Measurements from ENCODE around the gene FBXL17. TPM values are rescaled to one million over a fixed set of nuclear protein-coding genes. Genes with fewer than 3 reads are reported as not detected.

FBXL17 gene
- total RNA-seq, 2 donors from 2014 or later = 12.5 to 14.5 TPM

DNA sequence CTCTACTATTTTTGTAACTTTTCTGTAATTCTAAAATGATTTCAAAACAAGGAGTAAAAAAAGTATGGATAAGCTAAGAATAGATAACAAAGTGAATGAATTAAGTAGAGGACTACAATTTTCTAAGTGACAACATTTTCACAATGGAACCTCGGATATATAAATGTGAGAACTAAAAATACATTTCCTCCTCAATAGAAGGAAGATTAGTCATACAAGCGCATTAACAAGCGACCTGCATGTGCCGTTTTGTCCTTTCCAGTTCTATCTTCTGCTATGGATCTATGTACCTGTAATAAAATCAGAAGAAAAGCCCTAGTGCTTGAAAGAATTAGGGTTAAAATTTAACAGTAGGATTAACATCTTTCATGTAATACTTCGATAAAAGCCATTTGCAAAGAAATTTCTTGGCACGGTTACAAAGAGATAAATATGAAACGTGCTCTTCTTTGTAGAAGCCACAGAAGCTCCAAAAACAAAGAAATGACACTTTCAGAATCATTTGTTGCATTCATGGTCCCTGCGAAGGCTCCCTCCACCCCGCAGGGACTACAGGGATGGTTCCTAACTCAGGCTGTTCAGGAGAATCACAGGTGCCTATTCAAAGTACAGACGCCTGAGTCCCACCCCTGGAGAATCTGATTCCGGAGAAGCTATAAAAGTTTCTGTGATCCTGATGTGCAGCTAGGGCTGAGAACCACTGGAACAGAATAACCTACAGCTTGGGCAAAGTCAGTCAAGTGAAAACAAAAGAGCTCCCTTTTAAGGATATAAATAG is 494.5 kb downstream of the FBXL17 start:
- peaks cover 22% of the 10 kb centered on the region for H3K4me1 Mint-ChIP-seq (ENCODE audit: low read depth)
- H3K36me3 Mint-ChIP-seq (ENCODE audit: insufficient read depth in 2 of 2) = no peaks in the 10 kb centered on the region
- no peaks in the 10 kb centered on the region for H3K27me3 Mint-ChIP-seq (ENCODE audit: low read depth)
- peaks cover 1 to 2% of the 10 kb centered on the region in 2 donors for H3K9me3 Mint-ChIP-seq
- H3K27ac Mint-ChIP-seq = no peak overlapping the region
- H3K4me3 Mint-ChIP-seq = peak overlapping the region; percentile 23 to 59
- DNase-seq = no peak
- ATAC-seq (replicated peaks in 1 of 2) = peak in 1 of 2 donors; percentile 22

DNA sequence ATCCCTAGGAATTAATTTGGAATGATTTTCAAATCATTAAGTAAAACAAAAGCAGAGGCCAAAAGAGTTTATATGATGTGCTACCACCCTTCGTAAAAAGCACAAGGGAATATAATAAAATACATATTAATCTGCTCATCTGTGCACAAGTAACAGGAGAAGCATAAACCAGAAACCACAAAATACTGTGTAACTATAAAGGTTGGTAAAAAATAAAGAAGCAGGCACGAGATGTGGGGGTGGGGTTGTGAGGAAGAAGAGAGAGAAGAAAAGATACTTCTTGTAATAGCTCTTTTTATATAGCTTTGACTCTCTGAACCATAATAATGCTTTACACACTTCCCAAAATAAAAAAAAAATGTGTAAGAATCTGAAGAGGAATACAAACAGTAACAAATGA is 496.3 kb downstream of the FBXL17 start:
- Mint-ChIP-seq H3K27me3 (ENCODE audit: low read depth) (no peaks in the 10 kb centered on the region), H3K4me1 (ENCODE audit: low read depth) (peaks cover 22% of the 10 kb centered on the region), H3K27ac (no peak overlapping the region), H3K9me3 (peaks cover 0 to under 1% of the 10 kb centered on the region in 2 donors), H3K36me3 (ENCODE audit: insufficient read depth in 2 of 2) (no peaks in the 10 kb centered on the region), H3K4me3 (no peak overlapping the region)
- ATAC-seq (replicated peaks in 1 of 2) (no peak), DNase-seq (no peak)

DNA sequence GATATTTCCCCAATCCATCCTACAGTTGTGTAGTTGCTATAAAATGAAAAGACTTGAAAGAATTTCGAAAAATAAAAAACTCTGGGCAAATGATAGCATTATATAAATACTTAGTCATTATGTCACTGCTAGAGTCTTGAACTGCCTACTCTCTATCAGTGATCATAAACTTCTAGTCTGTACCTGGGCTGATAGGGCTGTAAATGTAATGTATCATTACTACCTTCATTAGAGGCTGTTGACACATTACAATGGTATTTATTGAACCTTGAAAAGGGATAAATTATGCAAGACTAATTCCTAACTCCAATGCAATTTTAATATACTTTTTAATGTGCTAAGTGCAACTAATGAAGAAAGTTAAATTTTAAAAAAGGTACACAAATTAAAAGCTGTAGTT is 497.0 kb downstream of the FBXL17 start:
- H3K9me3 Mint-ChIP-seq = no peaks in the 10 kb centered on the region
- H3K4me3 Mint-ChIP-seq = no peak overlapping the region
- H3K27ac Mint-ChIP-seq = no peak overlapping the region
- H3K36me3 Mint-ChIP-seq (ENCODE audit: insufficient read depth in 2 of 2) = no peaks in the 10 kb centered on the region
- DNase-seq (no peak), ATAC-seq (replicated peaks in 1 of 2) (no peak)
- peaks cover 22% of the 10 kb centered on the region for H3K4me1 Mint-ChIP-seq (ENCODE audit: low read depth)
- no peaks in the 10 kb centered on the region for H3K27me3 Mint-ChIP-seq (ENCODE audit: low read depth)

DNA sequence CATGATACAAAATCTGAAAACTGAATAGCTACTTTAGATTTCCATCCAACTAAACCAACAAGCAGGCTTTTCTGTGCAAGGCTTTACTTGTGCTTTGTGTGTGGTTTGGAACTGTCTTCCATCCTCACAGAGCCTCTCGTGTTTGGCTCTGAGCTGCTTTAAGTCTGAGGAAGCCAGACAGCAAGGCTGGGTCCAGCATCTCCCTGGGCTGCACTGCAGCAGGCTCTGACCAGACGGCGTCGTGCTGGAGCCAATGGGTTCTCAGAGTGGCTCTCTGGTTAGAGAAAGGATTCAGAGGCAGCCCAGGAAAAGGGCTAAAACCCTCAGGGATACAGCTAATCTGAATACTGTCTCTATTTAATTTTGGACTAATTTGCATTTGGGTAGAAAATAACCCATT is 503.2 kb downstream of the FBXL17 start:
- Mint-ChIP-seq H3K9me3 (no peaks in the 10 kb centered on the region), H3K4me3 (no peak overlapping the region), H3K27ac (no peak overlapping the region), H3K4me1 (ENCODE audit: low read depth) (peaks cover 6% of the 10 kb centered on the region), H3K36me3 (ENCODE audit: insufficient read depth in 2 of 2) (no peaks in the 10 kb centered on the region), H3K27me3 (ENCODE audit: low read depth) (no peaks in the 10 kb centered on the region)
- ATAC-seq (replicated peaks in 1 of 2) = no peak
- DNase-seq = no peak

DNA sequence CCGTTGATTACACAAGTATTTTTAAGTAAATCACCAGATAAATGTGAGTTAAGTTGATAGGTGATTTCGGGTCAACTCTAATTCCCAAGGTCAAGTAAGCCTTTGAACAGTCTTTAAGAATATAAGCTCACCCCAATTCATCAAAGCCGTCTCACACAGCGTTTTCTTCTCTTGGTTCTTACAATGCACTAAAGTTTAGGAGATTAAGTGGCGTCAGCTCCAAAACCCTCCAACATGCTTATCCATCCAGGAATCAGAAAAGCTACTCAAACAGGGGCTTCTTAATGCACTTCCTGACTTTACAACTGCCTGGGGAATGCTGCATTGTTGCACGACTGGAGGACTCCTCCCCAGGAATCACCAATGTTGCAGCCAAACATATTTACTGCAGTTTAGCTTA is 505.0 kb downstream of the FBXL17 start:
- no peak overlapping the region for H3K4me3 Mint-ChIP-seq
- H3K27ac Mint-ChIP-seq = no peak overlapping the region
- peaks cover 6% of the 10 kb centered on the region for H3K4me1 Mint-ChIP-seq (ENCODE audit: low read depth)
- DNase-seq = no peak
- H3K27me3 Mint-ChIP-seq (ENCODE audit: low read depth) = no peaks in the 10 kb centered on the region
- ATAC-seq (replicated peaks in 1 of 2) = no peak
- H3K9me3 Mint-ChIP-seq = no peaks in the 10 kb centered on the region
- H3K36me3 Mint-ChIP-seq (ENCODE audit: insufficient read depth in 2 of 2) = no peaks in the 10 kb centered on the region

DNA sequence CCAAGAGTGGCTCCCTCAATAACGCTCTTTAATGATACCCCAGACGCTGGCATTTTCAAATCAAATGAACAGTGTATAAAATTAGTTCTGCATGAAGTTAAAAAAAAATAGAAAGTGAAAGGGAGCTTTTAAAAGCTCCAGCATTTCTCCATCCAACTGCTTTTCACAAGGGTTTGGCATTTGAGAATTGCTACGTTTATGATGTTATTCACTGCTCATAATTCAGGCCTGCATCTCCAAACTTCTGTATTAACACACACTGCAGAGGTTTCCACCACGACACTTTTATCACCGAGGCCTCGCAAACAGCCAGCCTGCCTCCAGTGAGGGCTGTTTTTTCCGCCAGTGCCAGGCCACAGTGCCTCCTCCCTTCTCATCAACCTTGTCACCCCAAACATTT is 505.6 kb downstream of the FBXL17 start:
- H3K27me3 Mint-ChIP-seq (ENCODE audit: low read depth) = no peaks in the 10 kb centered on the region
- H3K9me3 Mint-ChIP-seq = no peaks in the 10 kb centered on the region
- no peak for ATAC-seq (replicated peaks in 1 of 2)
- H3K4me3 Mint-ChIP-seq = no peak overlapping the region
- no peak for DNase-seq
- H3K27ac Mint-ChIP-seq = no peak overlapping the region
- H3K4me1 Mint-ChIP-seq (ENCODE audit: low read depth) = peaks cover 6% of the 10 kb centered on the region
- no peaks in the 10 kb centered on the region for H3K36me3 Mint-ChIP-seq (ENCODE audit: insufficient read depth in 2 of 2)

DNA sequence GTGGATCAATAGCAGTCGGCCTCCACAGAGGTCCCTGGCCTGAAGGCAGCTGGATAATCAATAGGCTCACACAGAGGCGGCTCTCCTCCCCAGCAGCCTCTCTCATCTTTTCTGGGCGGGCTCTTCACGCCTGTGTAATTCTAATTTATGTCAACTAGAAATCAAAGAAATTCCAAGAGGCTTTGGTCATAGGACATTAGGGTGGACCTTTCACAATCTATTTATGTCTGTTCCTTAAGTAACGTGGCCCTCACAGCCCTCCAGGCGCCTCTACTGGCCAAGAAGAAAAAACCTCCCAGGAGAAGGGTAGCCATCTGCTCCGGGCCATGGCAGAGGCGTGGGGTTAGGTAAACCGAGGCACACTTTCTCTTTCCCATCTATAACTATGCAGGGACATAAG is 506.1 kb downstream of the FBXL17 start:
- no peak for ATAC-seq (replicated peaks in 1 of 2)
- Mint-ChIP-seq H3K36me3 (ENCODE audit: insufficient read depth in 2 of 2) (no peaks in the 10 kb centered on the region), H3K27me3 (ENCODE audit: low read depth) (no peaks in the 10 kb centered on the region), H3K27ac (no peak overlapping the region), H3K4me3 (no peak overlapping the region), H3K9me3 (no peaks in the 10 kb centered on the region), H3K4me1 (ENCODE audit: low read depth) (peaks cover 6% of the 10 kb centered on the region)
- DNase-seq = no peak

DNA sequence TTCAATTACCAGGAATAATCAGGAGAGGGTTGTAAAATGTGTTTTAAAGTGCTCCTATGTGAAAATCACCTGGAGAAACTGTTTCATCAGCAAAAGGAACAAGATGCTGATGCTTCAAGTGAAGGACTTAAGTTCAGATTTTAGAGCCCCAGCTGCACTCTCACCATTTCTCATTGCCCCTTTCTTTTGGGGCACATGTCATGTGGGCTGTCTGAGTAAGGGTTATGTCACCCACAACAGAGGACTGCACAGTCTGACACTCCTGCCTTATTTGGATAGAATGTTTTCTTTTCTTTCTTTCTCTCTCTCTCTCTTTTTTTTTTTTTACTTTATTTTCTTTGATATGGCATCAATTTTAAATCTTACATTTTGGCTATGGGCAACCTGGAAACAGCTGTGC is 507.1 kb downstream of the FBXL17 start:
- peak in 1 of 2 donors; percentile 5 for DNase-seq
- Mint-ChIP-seq H3K4me3 (no peak overlapping the region), H3K36me3 (ENCODE audit: insufficient read depth in 2 of 2) (no peaks in the 10 kb centered on the region), H3K27me3 (ENCODE audit: low read depth) (no peaks in the 10 kb centered on the region), H3K9me3 (no peaks in the 10 kb centered on the region), H3K4me1 (ENCODE audit: low read depth) (peaks cover 6% of the 10 kb centered on the region), H3K27ac (no peak overlapping the region)
- peak; percentile 56 to 71 for ATAC-seq (replicated peaks in 1 of 2)

DNA sequence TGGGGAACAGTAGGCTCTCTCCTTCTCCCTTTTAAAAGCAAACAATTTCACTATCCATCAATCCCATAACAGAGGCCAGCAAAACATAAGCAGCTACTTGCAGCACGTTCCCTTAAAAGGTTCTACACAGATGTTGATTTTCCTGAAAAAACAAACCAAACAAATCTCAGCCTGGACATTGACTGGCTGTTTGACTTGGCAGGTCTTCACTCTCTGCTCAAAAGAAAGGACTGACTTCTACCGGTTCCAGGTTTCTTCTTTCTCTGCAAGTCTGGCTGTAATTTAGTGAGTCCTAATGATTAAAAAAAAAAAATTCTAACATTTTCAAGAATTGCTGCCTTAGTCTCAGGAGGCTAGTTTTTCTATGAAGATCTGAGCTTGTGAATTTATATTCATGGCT is 508.0 kb downstream of the FBXL17 start:
- H3K27me3 Mint-ChIP-seq (ENCODE audit: low read depth) = no peaks in the 10 kb centered on the region
- DNase-seq (no peak), ATAC-seq (replicated peaks in 1 of 2) (no peak)
- H3K4me3 Mint-ChIP-seq = no peak overlapping the region
- H3K27ac Mint-ChIP-seq = no peak overlapping the region
- no peaks in the 10 kb centered on the region for H3K9me3 Mint-ChIP-seq
- peaks cover 6% of the 10 kb centered on the region for H3K4me1 Mint-ChIP-seq (ENCODE audit: low read depth)
- H3K36me3 Mint-ChIP-seq (ENCODE audit: insufficient read depth in 2 of 2) = peaks cover 0 to 2% of the 10 kb centered on the region in 2 donors

DNA sequence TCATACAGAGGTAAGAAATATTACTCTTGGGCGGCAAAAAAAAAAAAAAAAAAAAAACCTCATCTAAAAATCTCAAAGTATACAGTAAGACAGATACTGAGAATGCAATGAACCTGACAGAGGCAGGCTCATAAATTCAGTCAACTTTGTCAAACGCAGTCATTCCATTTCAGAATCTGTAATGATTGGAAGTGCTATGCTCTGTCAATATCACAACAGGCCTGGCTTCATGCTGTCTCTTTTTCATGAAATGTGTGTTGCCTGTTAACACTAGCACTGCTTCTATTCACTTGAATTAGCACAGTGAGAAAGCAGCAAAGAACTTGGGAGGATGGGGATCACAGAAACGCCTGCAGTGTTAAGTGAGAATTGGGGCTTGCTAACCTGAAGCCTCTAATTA is 510.9 kb downstream of the FBXL17 start:
- ATAC-seq (replicated peaks in 1 of 2) = no peak
- Mint-ChIP-seq H3K9me3 (no peaks in the 10 kb centered on the region), H3K27me3 (ENCODE audit: low read depth) (no peaks in the 10 kb centered on the region)

DNA sequence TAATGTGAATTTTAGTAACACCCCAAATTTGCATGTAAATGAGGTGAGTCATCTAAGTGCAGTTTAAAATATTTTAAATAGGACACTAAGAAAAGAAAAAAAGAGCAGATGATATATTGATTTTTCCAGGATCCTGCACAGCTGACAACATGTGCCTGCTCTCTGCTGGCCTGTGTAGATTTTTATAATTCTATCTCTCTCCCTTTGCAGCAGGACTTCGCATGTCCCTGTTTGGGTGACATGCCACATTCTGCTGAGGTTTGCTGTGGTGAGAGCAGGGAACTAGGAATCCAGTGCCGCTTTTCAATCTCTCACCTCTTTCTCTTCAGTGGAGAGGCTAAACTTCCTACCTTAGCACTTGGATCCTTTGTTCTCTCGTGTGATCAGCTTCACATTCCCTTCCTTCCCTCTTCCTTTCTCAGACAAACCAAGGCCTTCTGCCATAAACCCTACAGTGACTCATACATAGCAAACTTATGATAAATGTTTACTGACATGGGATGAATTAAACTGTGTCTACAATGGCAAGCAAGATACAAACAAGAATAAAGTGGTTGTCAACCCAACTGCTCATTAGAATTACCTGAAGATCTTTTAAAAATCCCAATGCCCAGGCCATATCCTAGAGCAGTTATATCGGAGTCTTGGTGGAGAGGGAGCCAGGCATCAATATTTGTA is 512.3 kb downstream of the FBXL17 start:
- ATAC-seq (replicated peaks in 1 of 2) = no peak
- Mint-ChIP-seq H3K27ac (no peak overlapping the region), H3K36me3 (ENCODE audit: insufficient read depth in 2 of 2) (peaks cover 0 to 3% of the 10 kb centered on the region in 2 donors), H3K4me1 (ENCODE audit: low read depth) (no peaks in the 10 kb centered on the region), H3K27me3 (ENCODE audit: low read depth) (no peaks in the 10 kb centered on the region), H3K9me3 (no peaks in the 10 kb centered on the region), H3K4me3 (no peak overlapping the region)
- DNase-seq = no peak

More for the DNA sequence above, 510.9 kb downstream of the FBXL17 start:
- Mint-ChIP-seq H3K4me3 (no peak overlapping the region), H3K27ac (no peak overlapping the region), H3K36me3 (ENCODE audit: insufficient read depth in 2 of 2) (peaks cover 0 to 3% of the 10 kb centered on the region in 2 donors), H3K4me1 (ENCODE audit: low read depth) (peaks cover 6% of the 10 kb centered on the region)
- DNase-seq = no peak

DNA sequence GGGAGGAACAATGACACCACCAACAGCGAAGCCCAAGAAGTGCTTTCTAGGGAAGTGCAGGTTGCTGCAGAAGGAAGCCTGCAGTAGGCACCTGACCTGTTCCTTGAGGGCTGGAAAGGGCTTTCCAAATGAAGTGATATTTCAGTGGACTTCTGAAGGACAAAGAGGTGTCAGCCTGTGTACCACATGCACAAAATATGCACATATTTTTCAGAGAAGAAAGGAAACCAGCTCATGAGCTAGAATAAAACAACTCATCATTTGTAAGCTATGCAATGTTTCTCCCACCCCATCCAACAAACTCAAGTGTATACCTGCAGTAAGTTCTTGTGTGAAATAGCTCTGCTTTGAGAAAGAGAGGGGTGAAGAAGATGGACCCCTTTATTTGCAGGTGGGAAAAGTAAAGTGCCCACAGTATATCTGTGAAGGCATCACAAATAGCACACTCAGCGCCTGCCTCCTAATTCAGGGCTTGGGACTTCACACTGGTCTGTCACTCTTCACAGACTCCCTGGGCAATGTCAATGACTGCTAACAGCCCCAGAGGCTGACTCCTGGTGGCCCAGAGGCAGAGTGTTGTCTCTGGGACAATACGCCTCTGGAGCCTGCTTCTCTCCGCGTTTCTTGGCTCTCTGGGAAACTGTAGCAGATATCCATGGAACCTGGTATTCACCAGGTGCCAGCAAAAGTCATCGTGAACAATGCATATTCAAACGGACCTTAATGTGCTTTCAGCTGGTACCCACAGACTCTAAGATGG is 513.1 kb downstream of the FBXL17 start:
- Mint-ChIP-seq H3K9me3 (no peaks in the 10 kb centered on the region), H3K27me3 (ENCODE audit: low read depth) (no peaks in the 10 kb centered on the region), H3K4me1 (ENCODE audit: low read depth) (no peaks in the 10 kb centered on the region), H3K4me3 (no peak overlapping the region), H3K27ac (no peak overlapping the region), H3K36me3 (ENCODE audit: insufficient read depth in 2 of 2) (peaks cover 0 to 3% of the 10 kb centered on the region in 2 donors)
- ATAC-seq (replicated peaks in 1 of 2) (no peak), DNase-seq (no peak)

DNA sequence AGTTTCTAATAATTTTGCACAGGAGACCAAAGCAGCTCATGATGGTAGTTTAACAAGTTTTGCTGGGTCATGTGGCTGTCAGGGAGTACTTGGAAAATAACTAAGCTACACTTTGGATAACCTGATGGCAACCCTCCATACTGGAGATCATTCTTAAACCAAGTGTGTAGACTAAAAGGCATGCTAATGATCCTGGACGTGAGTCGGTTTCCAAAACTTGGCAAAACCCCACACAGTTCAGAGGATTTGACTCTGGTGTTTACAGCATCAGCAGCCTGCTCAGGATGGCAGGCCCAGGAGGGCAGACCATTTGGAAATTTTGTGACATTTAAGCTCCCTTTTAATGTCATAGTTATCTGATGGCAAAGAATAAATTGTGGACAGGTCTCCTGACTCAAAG is 514.6 kb downstream of the FBXL17 start:
- Mint-ChIP-seq H3K36me3 (ENCODE audit: insufficient read depth in 2 of 2) (peaks cover 0 to 3% of the 10 kb centered on the region in 2 donors), H3K27ac (no peak overlapping the region), H3K27me3 (ENCODE audit: low read depth) (no peaks in the 10 kb centered on the region), H3K4me3 (no peak overlapping the region), H3K9me3 (no peaks in the 10 kb centered on the region), H3K4me1 (ENCODE audit: low read depth) (no peaks in the 10 kb centered on the region)
- DNase-seq = no peak
- no peak for ATAC-seq (replicated peaks in 1 of 2)

All from activated T-cell treated with anti-CD3 and anti-CD28 coated beads, Interleukin-2, amount 50 U/mL, for 72 hours (primary cell).